ENCODE data around the gene SUN3. TPM values are rescaled to one million over a fixed set of nuclear protein-coding genes. Genes with fewer than 3 reads are reported as not detected.

SUN3 gene
- total RNA-seq, 1 donor from 2014 or later, result not detected

DNA sequence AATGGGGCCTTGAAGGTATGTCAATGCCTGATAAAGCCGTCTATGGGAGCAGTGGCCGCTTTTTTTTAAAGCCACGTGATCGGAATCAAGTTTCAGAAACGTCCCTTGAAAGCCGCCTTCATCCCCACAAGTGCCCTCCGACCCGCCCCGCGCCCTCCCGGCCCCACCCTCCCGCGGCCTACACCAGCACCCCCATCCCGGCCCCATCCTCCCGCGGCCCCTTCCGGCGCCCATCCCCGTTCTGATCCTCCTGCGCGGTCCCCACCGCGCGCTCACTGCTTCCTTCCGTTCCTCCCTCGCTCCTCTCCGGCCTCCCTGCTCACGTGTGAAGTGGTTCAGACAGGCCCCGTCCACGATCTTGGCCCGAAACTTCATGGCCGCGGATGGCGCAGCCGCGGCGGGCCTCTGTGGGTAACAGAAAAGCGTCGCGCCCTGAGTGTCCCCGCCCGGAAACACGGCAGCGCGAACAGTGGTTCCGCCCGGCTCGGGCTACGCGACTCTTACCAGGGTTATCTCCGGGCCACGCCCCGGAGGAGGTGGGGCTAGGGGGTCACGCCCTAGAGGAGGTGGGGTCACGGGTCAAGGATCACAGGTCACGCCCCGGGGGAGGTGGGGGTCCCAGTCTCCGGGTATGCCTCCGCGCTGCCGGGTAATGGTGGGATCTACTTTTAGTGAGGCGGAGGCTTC is 49.6 kb downstream of the SUN3 start, which contains the start of gene HUS1:
TSS of gene HUS1 (minus strand) at position 471 of the 687 bp plus-strand sequence. CDS start at position 375, 96 bp downstream.
- Mint-ChIP-seq H3K36me3 (peaks cover 13% of the 10 kb centered on the region), H3K9me3 (no peaks in the 10 kb centered on the region), H3K27me3 (ENCODE audit: insufficient read depth, low read depth) (no peaks in the 10 kb centered on the region), H3K4me3 (peak within 1 kb of the TSS; percentile 93), H3K4me1 (peaks cover 18% of the 10 kb centered on the region), H3K27ac (peak within 1 kb of the TSS; percentile 98)
- H2AFZ ChIP-seq (replicated peaks), result peak within 1 kb of the TSS; percentile 97
- peak within 1 kb of the TSS; percentile 99 for H3K27ac ChIP-seq
- H3F3A ChIP-seq (ENCODE audit: low read depth), result peaks cover 33% of the 10 kb centered on the region
- no peaks in the 10 kb centered on the region for H3K9me3 ChIP-seq (ENCODE audit: low read depth)
- TF ChIP-seq, protein P1, sequence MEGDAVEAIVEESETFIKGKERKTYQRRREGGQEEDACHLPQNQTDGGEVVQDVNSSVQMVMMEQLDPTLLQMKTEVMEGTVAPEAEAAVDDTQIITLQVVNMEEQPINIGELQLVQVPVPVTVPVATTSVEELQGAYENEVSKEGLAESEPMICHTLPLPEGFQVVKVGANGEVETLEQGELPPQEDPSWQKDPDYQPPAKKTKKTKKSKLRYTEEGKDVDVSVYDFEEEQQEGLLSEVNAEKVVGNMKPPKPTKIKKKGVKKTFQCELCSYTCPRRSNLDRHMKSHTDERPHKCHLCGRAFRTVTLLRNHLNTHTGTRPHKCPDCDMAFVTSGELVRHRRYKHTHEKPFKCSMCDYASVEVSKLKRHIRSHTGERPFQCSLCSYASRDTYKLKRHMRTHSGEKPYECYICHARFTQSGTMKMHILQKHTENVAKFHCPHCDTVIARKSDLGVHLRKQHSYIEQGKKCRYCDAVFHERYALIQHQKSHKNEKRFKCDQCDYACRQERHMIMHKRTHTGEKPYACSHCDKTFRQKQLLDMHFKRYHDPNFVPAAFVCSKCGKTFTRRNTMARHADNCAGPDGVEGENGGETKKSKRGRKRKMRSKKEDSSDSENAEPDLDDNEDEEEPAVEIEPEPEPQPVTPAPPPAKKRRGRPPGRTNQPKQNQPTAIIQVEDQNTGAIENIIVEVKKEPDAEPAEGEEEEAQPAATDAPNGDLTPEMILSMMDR (IDR thresholded peaks at IDR 0.05), result no peak
- TF ChIP-seq EZH2 (IDR thresholded peaks at IDR 0.05) (peak; percentile 31), EZH2phosphoT487 (IDR thresholded peaks at IDR 0.05) (no peak)
- H3K79me2 ChIP-seq (ENCODE audit: low read depth), result peaks cover 22% of the 10 kb centered on the region
- H3K4me1 ChIP-seq, result peaks cover 16% of the 10 kb centered on the region
- peaks cover 6% of the 10 kb centered on the region for H4K20me1 ChIP-seq (ENCODE audit: low read depth)
- DNase-seq (ENCODE audit: low spot score), result peak; percentile 94
- no peaks in the 10 kb centered on the region for H3K27me3 ChIP-seq
- H3K36me3 ChIP-seq, result peaks cover 22% of the 10 kb centered on the region
- H3K4me2 ChIP-seq, result peak within 1 kb of the TSS; percentile 99
- peak within 1 kb of the TSS; percentile 93 for H3K9ac ChIP-seq
- H3K4me3 ChIP-seq, result peak within 1 kb of the TSS; percentile 89

DNA sequence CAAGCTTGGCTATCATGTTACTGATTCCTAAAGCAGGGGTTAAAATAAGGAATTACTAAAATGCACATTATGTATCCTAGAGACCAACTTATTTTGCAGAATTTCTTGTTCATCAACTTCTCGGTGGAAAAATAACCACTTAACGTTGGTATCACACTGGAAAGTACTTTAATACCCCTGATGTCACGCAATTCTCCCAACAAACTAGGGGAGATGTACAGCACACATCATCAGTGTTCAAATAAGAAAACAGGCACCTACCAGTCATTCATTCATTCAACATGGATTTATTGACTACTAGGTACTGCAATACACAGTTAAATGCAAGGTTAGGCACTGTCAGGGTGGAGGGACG is 50.1 kb downstream of the SUN3 start:
- Histone ChIP-seq H2AFZ (replicated peaks) (no peak overlapping the region), H3K79me2 (ENCODE audit: low read depth) (peaks cover 22% of the 10 kb centered on the region), H3K4me2 (peak overlapping the region; percentile 99), H3K36me3 (peaks cover 22% of the 10 kb centered on the region), H3K27ac (peak overlapping the region; percentile 99), H3K27me3 (no peaks in the 10 kb centered on the region), H3K4me1 (peaks cover 16% of the 10 kb centered on the region), H3K4me3 (peak overlapping the region; percentile 89), H4K20me1 (ENCODE audit: low read depth) (peaks cover 6% of the 10 kb centered on the region), H3F3A (ENCODE audit: low read depth) (peaks cover 33% of the 10 kb centered on the region), H3K9me3 (ENCODE audit: low read depth) (no peaks in the 10 kb centered on the region), H3K9ac (peak overlapping the region; percentile 52)
- Mint-ChIP-seq H3K9me3 (no peaks in the 10 kb centered on the region), H3K4me1 (peaks cover 18% of the 10 kb centered on the region), H3K27ac (no peak overlapping the region), H3K27me3 (ENCODE audit: insufficient read depth, low read depth) (no peaks in the 10 kb centered on the region), H3K4me3 (peak overlapping the region; percentile 93), H3K36me3 (peaks cover 16% of the 10 kb centered on the region)
- TF ChIP-seq, protein P1 (IDR thresholded peaks at IDR 0.05), result no peak
- TF ChIP-seq EZH2 (IDR thresholded peaks at IDR 0.05) (no peak), EZH2phosphoT487 (IDR thresholded peaks at IDR 0.05) (no peak)
- DNase-seq (ENCODE audit: low spot score), result no peak

DNA sequence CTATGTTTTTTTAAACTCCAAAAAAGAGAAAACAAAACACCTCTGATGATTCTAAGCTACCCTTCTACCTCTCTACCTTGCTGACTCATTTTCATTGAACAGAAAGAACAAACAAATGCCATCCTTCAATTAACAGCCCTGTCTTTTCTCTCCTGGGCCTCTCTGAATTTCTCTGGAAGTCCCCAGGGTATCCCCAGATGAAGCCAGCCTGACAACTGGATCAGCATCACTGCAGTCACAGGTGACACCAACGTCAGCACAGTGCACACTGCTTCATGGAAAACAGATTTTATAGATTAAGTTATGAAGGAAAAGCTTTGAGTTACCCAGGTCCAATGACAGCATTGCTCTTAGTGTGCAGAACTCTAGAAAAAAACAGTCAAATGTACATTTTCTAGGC is 55.2 kb downstream of the SUN3 start:
- TF ChIP-seq EZH2 (IDR thresholded peaks at IDR 0.05), result no peak
- no peak overlapping the region for H2AFZ ChIP-seq (replicated peaks)
- H3K36me3 Mint-ChIP-seq, result peaks cover 30% of the 10 kb centered on the region
- no peaks in the 10 kb centered on the region for H3K9me3 ChIP-seq (ENCODE audit: low read depth)
- H3K4me1 Mint-ChIP-seq, result peaks cover 21% of the 10 kb centered on the region
- H3F3A ChIP-seq (ENCODE audit: low read depth), result peaks cover 8% of the 10 kb centered on the region
- no peak overlapping the region for H3K9ac ChIP-seq
- peaks cover 19% of the 10 kb centered on the region for H3K79me2 ChIP-seq (ENCODE audit: low read depth)
- no peaks in the 10 kb centered on the region for H3K27me3 ChIP-seq
- H3K27me3 Mint-ChIP-seq (ENCODE audit: insufficient read depth, low read depth), result no peaks in the 10 kb centered on the region
- H3K4me3 ChIP-seq, result no peak overlapping the region
- H3K4me2 ChIP-seq, result no peak overlapping the region
- H3K27ac ChIP-seq, result no peak overlapping the region
- H4K20me1 ChIP-seq (ENCODE audit: low read depth), result peaks cover 5% of the 10 kb centered on the region
- no peak for DNase-seq (ENCODE audit: low spot score)
- no peak overlapping the region for H3K27ac Mint-ChIP-seq
- H3K9me3 Mint-ChIP-seq, result no peaks in the 10 kb centered on the region
- H3K4me1 ChIP-seq, result peaks cover 14% of the 10 kb centered on the region
- H3K36me3 ChIP-seq, result peaks cover 22% of the 10 kb centered on the region
- H3K4me3 Mint-ChIP-seq, result no peak overlapping the region

DNA sequence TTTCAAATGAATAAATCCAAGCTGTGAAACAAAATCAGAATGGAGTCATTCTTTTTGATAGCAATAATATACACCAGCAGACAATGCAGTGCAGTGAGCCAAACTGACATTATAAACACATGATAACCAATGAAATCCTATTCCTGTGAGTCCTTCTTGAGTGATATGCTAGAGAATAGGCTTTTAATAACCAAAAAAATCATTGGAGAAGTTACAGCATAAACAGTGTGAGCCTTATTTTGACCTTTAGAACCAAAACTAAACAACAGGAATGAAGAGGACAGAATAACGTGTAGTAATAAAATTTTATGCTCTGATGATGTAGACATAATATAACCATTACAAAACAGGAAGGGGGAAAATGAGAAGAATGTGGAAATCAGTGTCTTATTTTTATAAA is 58.1 kb downstream of the SUN3 start:
- Mint-ChIP-seq H3K27ac (no peak overlapping the region), H3K4me3 (no peak overlapping the region), H3K9me3 (no peaks in the 10 kb centered on the region), H3K4me1 (peaks cover 12% of the 10 kb centered on the region), H3K27me3 (ENCODE audit: insufficient read depth, low read depth) (no peaks in the 10 kb centered on the region), H3K36me3 (peaks cover 35% of the 10 kb centered on the region)
- DNase-seq (ENCODE audit: low spot score), result no peak
- Histone ChIP-seq H3K4me1 (peaks cover 11% of the 10 kb centered on the region), H3F3A (ENCODE audit: low read depth) (no peaks in the 10 kb centered on the region), H3K9me3 (ENCODE audit: low read depth) (no peaks in the 10 kb centered on the region), H3K27me3 (no peaks in the 10 kb centered on the region), H3K4me2 (no peak overlapping the region), H4K20me1 (ENCODE audit: low read depth) (no peaks in the 10 kb centered on the region), H3K36me3 (peaks cover 9% of the 10 kb centered on the region), H3K9ac (no peak overlapping the region), H3K79me2 (ENCODE audit: low read depth) (peaks cover 10% of the 10 kb centered on the region), H3K4me3 (no peak overlapping the region), H2AFZ (replicated peaks) (no peak overlapping the region), H3K27ac (no peak overlapping the region)
- TF ChIP-seq EZH2phosphoT487 (IDR thresholded peaks at IDR 0.05) (no peak), EZH2 (IDR thresholded peaks at IDR 0.05) (no peak)
- TF ChIP-seq, protein P1 (IDR thresholded peaks at IDR 0.05), result no peak

Data from neural progenitor cell (in vitro differentiated cells).